Transverse colon (tissue), 4 donors: ENCODE data around the gene ZNF205. TPM values are rescaled to one million over a fixed set of nuclear protein-coding genes. Genes with fewer than 3 reads are reported as not detected.

ENCODE experiments used
- DNase-seq: peaks from one replicate; pipeline ENCODE4 v3.0.0-alpha.2; 2019
- H3K27ac ChIP-seq, 4 donors: fragments of 200-600 bp; sonication (generic); 2 replicates each; pipeline ENCODE4 v1.5.1; 2016 to 2018; ENCODE audit warnings: inconsistent platforms in 4 of 4
- H3K27me3 ChIP-seq: fragments of 200-600 bp; sonication (generic); 2 replicates; pipeline ENCODE4 v1.5.1; 2017; ENCODE audit warnings: inconsistent platforms
- H3K36me3 ChIP-seq, 4 donors: fragments of 200-600 bp; sonication (generic); 2 replicates each; pipeline ENCODE4 v1.5.1; 2017 to 2019; ENCODE audit warnings: inconsistent platforms in 4 of 4
- H3K4me1 ChIP-seq, 4 donors: fragments of 200-600 bp; sonication (generic); 2 replicates each; pipeline ENCODE4 v1.5.1; 2017 to 2020; ENCODE audit warnings: inconsistent platforms in 4 of 4
- H3K4me3 ChIP-seq, 4 donors: fragments of 200-600 bp; sonication (generic); 1 replicate in 1 of 4; 2 replicates in 3 of 4; pipeline versions ENCODE4 v1.5.1 to v1.6.1; 2017 to 2019; ENCODE audit warnings: inconsistent platforms in 4 of 4
- H3K9me3 ChIP-seq, 2 donors: fragments of 200-600 bp; sonication (generic); 2 replicates each; pipeline ENCODE4 v1.5.1; 2017 to 2019; ENCODE audit warnings: inconsistent platforms in 2 of 2
- EP300 ChIP-seq: sonication (generic); formaldehyde crosslinking; IDR thresholded peaks from one replicate; pipeline ENCODE4 v1.6.1; 2017; ENCODE audit warnings: antibody characterized with exemption, low read depth
- POLR2A ChIP-seq: fragments of 450-650 bp; IDR thresholded peaks from one replicate; pipeline ENCODE4 v1.6.1; 2016; ENCODE audit warnings: antibody characterized with exemption, mild to moderate bottlenecking, moderate library complexity
- POLR2AphosphoS5 ChIP-seq, 3 donors: sonication (generic); formaldehyde crosslinking; IDR thresholded peaks; one replicate each; pipeline ENCODE4 v1.6.1; 2016; ENCODE audit warnings: antibody characterized with exemption in 3 of 3
- WGBS, 2 donors: methylation state at CpG; one replicate each; pipeline ENCODE4 v1.1.5; 2018; ENCODE audit warnings: low coverage in 1 of 2; 5-methylcytosine and 5-hydroxymethylcytosine counted together
- in situ Hi-C, 4 donors: fragments of 200-750 bp; cut with MboI; loops; one replicate each; pipeline versions ENCODE4 v1.15.0 to v1.15.1; 2017; ENCODE audit warnings: low sequenced_read_pairs in 3 of 4, low pct_ligation_motif_present in 1 of 4, low pct_unique_long_range_greater_than_20kb in 1 of 4
- intact Hi-C: fragments of 100-400 bp; cut with DNase I; formaldehyde crosslinking; loops from one replicate; pipeline ENCODE4 v1.15.1; 2023; ENCODE audit warnings: low total_unique reads
- total RNA-seq, 4 donors: library from RNA; depleted of rRNA; stranded (reverse); fragments of >200 nt; gene quantifications; one replicate each; pipeline ENCODE4 v1.1.0, GENCODE V29; 2016
- TF ChIP-seq, protein P1 (sequence below), 5 experiments: fragments of 200-600 bp in 3 of 5; fragments of 450-650 bp in 2 of 5; sonication (generic) in 3 of 5; IDR thresholded peaks; 1 replicate in 2 of 5; 2 replicates in 3 of 5; pipeline ENCODE4 v1.5.1; 2016 to 2017; ENCODE audit warnings: antibody characterized with exemption in 5 of 5, inconsistent platforms in 3 of 5, mild to moderate bottlenecking in 2 of 5, moderate library complexity in 1 of 5

Gene ZNF205
- total RNA-seq, 4 donors from 2014 or later, result 5.2 to 16.3 (median 15.5) TPM

DNA sequence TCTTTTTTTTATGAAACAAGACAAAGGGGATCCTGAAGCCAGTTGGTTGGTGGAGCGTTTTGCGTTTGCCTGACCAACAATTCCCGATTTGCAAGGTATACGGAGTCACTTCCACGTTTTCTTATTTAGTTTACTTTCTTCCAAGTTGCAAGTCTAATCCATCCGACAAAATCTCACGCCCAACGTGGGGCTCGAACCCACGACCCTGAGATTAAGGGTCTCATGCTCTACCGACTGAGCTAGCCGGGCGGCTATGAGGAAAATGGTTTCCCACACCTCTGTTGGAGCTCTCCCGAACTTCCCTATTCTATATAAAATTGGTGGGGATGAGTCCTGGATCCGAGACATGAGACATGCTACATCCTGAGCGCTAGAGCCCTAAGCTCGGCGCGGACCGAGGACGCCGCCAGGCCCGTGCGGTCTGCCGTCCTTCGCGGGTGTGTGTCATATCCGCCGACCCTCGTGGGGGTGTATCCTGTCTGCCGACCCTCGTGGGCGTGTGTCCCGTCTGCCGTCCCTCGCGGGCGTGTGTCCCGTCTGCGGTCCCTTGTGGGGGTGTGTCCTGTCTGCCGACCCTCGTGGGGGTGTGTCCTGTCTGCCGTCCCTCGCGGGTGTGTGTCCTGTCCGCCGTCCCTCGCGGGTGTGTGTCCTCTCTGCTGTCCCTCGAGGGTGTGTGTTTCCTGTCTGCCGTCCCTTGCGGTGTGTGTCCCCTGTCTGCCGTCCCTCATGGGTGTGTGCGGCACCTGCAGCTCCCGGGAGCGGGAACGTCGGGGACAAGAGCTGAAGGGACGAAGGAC, 45.0 kb downstream of the ZNF205 start:
- Histone ChIP-seq H3K27me3 (no peaks in the 10 kb centered on the region), H3K4me1 (peaks cover 0 to 25% (median 17%) of the 10 kb centered on the region in 4 donors), H3K36me3 (no peaks in the 10 kb centered on the region), H3K4me3 (peak overlapping the region; percentile 50 to 94 (median 89)), H3K27ac (peak overlapping the region; percentile 88 to 93 (median 90)), H3K9me3 (no peaks in the 10 kb centered on the region)
- intact Hi-C loops, result no loop called here
- DNase-seq, result peak; percentile 77
- TF ChIP-seq, protein P1, sequence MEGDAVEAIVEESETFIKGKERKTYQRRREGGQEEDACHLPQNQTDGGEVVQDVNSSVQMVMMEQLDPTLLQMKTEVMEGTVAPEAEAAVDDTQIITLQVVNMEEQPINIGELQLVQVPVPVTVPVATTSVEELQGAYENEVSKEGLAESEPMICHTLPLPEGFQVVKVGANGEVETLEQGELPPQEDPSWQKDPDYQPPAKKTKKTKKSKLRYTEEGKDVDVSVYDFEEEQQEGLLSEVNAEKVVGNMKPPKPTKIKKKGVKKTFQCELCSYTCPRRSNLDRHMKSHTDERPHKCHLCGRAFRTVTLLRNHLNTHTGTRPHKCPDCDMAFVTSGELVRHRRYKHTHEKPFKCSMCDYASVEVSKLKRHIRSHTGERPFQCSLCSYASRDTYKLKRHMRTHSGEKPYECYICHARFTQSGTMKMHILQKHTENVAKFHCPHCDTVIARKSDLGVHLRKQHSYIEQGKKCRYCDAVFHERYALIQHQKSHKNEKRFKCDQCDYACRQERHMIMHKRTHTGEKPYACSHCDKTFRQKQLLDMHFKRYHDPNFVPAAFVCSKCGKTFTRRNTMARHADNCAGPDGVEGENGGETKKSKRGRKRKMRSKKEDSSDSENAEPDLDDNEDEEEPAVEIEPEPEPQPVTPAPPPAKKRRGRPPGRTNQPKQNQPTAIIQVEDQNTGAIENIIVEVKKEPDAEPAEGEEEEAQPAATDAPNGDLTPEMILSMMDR (IDR thresholded peaks at IDR 0.05), result no peak
- TF ChIP-seq EP300, result no peak
- no peak for TF ChIP-seq POLR2AphosphoS5 (IDR thresholded peaks at IDR 0.05)
- in situ Hi-C loops, result no loop called here
- 1% methylated on average over 37 of the region's 59 CpGs; no CpG with 5 or more reads in 1 of the 2 donors for WGBS, 2 donors

DNA sequence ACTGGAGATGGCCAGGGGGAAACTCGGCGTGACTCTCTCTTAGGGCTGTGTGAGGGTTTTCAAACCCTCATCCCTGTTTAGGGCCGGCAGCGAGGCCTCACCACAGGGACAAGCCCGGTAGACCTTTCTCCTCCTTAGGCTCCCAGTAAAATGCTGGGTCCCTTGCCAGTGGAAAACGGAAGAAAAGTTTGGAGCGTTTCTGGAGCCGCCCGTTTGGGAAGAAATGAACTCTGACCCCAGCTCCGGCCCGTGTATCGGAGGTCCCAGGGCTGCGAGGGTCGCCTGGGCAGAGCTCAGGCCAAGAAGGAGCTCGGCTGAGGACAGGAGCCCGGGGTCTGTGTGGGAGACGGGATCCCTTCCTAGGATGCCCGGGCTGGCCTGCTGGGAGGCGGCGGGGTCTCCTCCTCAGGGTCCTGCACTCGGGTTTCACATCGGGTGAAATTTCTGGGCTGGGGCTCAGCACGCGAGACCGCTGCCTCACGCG, 45.7 kb downstream of the ZNF205 start:
- Histone ChIP-seq H3K9me3 (no peaks in the 10 kb centered on the region), H3K27me3 (peaks cover 4% of the 10 kb centered on the region), H3K4me1 (peaks cover 0 to 21% (median 15%) of the 10 kb centered on the region in 4 donors), H3K36me3 (no peaks in the 10 kb centered on the region), H3K4me3 (peak overlapping the region; percentile 50 to 94 (median 89)), H3K27ac (peak overlapping the region; percentile 88 to 93 (median 90))
- no peak for DNase-seq
- WGBS, 2 donors, result 2% methylated on average over 9 of the region's 27 CpGs; no CpG with 5 or more reads in 1 of the 2 donors
- intact Hi-C loops (no loop called here), in situ Hi-C loops (no loop called here)
- no peak for TF ChIP-seq POLR2AphosphoS5 (IDR thresholded peaks at IDR 0.05)
- TF ChIP-seq, protein P1 (IDR thresholded peaks at IDR 0.05), result no peak
- no peak for TF ChIP-seq EP300
- TF ChIP-seq POLR2A, result no peak

DNA sequence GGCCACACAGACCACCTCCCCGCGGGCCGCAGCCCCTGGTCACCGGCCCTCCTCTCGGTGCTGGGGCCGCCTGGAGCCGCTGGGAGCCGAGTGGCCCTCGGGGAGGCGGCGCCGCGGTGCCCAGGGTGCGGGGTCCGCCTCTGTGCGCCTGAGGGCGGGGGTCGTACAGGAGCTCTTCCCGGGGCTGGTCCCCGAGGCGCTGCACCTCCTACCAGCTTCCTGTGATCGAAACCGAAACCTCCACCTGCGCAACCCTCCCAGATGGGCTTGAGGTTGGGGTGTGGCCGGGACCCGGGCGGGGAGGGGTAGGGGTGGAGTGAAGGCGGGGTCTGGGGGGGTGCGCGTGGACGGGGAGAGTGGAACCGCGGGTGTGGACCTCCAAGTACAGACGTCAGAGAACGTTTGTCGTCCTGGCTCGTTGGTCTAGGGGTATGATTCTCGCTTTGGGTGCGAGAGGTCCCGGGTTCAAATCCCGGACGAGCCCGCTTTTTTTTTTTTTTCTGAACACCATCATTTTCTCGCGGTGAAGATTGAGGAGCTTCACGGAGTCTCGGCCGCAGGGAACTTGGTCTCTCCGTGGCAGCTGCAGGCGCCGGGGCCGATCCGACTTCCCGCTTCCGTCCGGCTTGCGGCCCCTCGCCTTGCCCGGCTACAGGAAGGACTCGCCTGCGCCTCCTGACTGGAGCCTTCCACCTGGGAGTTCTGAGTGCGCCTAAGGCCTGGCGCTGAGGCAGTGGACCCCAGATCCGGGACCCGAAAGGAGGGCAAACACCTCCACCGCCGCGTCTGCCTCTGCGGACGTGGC, 46.3 kb downstream of the ZNF205 start:
- in situ Hi-C loops (no loop called here), intact Hi-C loops (no loop called here)
- peak; percentile 95 for DNase-seq
- Histone ChIP-seq H3K36me3 (no peaks in the 10 kb centered on the region), H3K9me3 (no peaks in the 10 kb centered on the region), H3K27ac (peak overlapping the region; percentile 88 to 93 (median 90)), H3K27me3 (peaks cover 11% of the 10 kb centered on the region), H3K4me1 (peaks cover 0 to 21% (median 15%) of the 10 kb centered on the region in 4 donors), H3K4me3 (peak overlapping the region; percentile 50 to 94 (median 89))
- TF ChIP-seq POLR2A (peak; percentile 55), EP300 (no peak), POLR2AphosphoS5 (IDR thresholded peaks at IDR 0.05) (peak; percentile 57 to 82 (median 68))
- TF ChIP-seq, protein P1 (IDR thresholded peaks at IDR 0.05), result no peak
- WGBS, 2 donors, result 7 to 20% methylated on average over 1 to 43 of the region's 70 CpGs
